Measurements from ENCODE around the gene HIF1AN.

- TF ChIP-seq CTCF (IDR thresholded peaks at IDR 0.05) (no peak), POLR2A (IDR thresholded peaks at IDR 0.05) (no peak), EP300 (IDR thresholded peaks at IDR 0.05; ENCODE audit: low read depth) (no peak)
Measured at GRCh38 chr10:100569687-100570481, 34.1 kb downstream of the HIF1AN start.

All from transverse colon (tissue), 3 donors.